ENCODE results near the gene PPP1R37.
"Not testable (repeated sequence)": the region's sequence is repeated elsewhere in the genome, so short reads cannot be mapped to it uniquely, and the experiment has no call there.

PPP1R37 gene

GRCh38 chr19:45117671-45118070 is 24.7 kb downstream of the PPP1R37 start:
- no peak overlapping the region for H4K8ac ChIP-seq (ENCODE audit: low read depth, low read length)
- peaks cover 13% of the 10 kb centered on the region for H3K79me2 ChIP-seq (ENCODE audit: control insufficient read depth, insufficient read depth, low read length, poor library complexity)
- no peak overlapping the region for H4K12ac ChIP-seq (ENCODE audit: low read depth, low read length)
- H2AK5ac ChIP-seq (ENCODE audit: low read length): no peak overlapping the region
- H2BK12ac ChIP-seq (ENCODE audit: low read length): no peak overlapping the region
- H3K36me3 ChIP-seq (ENCODE audit: control insufficient read depth in 1 of 2, insufficient read depth in 2 of 2, low read length in 2 of 2): no peaks in the 10 kb centered on the region
- no peak overlapping the region for H3K4me2 ChIP-seq (ENCODE audit: low read length)
- no peak overlapping the region for H3K23ac ChIP-seq (ENCODE audit: low read length)
- H3K27me3 ChIP-seq (ENCODE audit: insufficient read depth, low read length): no peaks in the 10 kb centered on the region
- no peaks in the 10 kb centered on the region for H3K79me1 ChIP-seq (ENCODE audit: low read length)
- no peak overlapping the region for H3K14ac ChIP-seq (ENCODE audit: low read length)
- peak overlapping the region; percentile 2 for H3K18ac ChIP-seq (ENCODE audit: low read length)
- H3K27ac ChIP-seq (ENCODE audit: low read depth, low read length): no peak overlapping the region
- no CpG with 5 or more reads among the region's 12 CpGs for WGBS (ENCODE audit: extremely low coverage, insufficient coverage, insufficient read length)
- no peak overlapping the region for H2BK120ac ChIP-seq (ENCODE audit: insufficient read depth, low read length, poor library complexity)
- H2AFZ ChIP-seq (ENCODE audit: insufficient read depth, low read length, poor library complexity): no peak overlapping the region
- no peak for DNase-seq
- no peak overlapping the region for H3K4ac ChIP-seq (ENCODE audit: low read depth, low read length)
- H3K9ac ChIP-seq (ENCODE audit: low read length): no peak overlapping the region
- peaks cover 19 to 34% of the 10 kb centered on the region in 2 experiments for H3K4me1 ChIP-seq (ENCODE audit: control insufficient read depth in 1 of 2, insufficient read depth in 2 of 2, low read length in 2 of 2)
- H3K9me3 ChIP-seq (ENCODE audit: insufficient read depth, low read depth, low read length): no peaks in the 10 kb centered on the region
- no peak overlapping the region for H3K4me3 ChIP-seq (ENCODE audit: low read depth, low read length)
- H4K91ac ChIP-seq (ENCODE audit: low read depth, low read length): no peak overlapping the region
- H2BK5ac ChIP-seq (ENCODE audit: low read depth, low read length, poor library complexity): no peak overlapping the region

DNA sequence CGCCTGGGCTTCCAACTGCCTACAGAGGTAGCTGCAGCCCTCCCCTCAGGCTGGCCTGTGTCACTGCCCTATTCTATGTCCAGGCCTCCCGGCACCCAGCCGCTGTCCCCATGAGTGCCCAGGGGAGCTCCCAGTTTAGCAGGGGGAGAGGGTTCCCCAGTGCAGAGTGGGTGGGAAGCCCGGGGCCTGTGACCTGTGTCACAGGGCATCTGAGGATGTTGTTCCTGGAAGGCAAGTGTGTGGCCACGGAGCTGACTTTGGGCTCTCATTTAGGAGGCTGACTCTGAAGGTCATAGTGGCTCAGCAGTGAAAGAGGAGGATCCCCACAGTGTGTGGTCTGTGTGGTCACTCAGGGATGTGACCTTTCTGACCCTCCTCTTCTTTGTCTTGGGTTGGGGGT is 25.1 kb downstream of the PPP1R37 start:
- H2AK5ac ChIP-seq (ENCODE audit: low read length): no peak overlapping the region
- no peak overlapping the region for H4K91ac ChIP-seq (ENCODE audit: low read depth, low read length)
- no peak overlapping the region for H3K4me3 ChIP-seq (ENCODE audit: low read depth, low read length)
- WGBS (ENCODE audit: extremely low coverage, insufficient coverage, insufficient read length): no CpG with 5 or more reads among the region's 5 CpGs
- no peak overlapping the region for H3K18ac ChIP-seq (ENCODE audit: low read length)
- H3K27me3 ChIP-seq (ENCODE audit: insufficient read depth, low read length): no peaks in the 10 kb centered on the region
- no peak overlapping the region for H4K8ac ChIP-seq (ENCODE audit: low read depth, low read length)
- H2BK12ac ChIP-seq (ENCODE audit: low read length): no peak overlapping the region
- H2BK5ac ChIP-seq (ENCODE audit: low read depth, low read length, poor library complexity): no peak overlapping the region
- H2AFZ ChIP-seq (ENCODE audit: insufficient read depth, low read length, poor library complexity): no peak overlapping the region
- peaks cover 23 to 38% of the 10 kb centered on the region in 2 experiments for H3K4me1 ChIP-seq (ENCODE audit: control insufficient read depth in 1 of 2, insufficient read depth in 2 of 2, low read length in 2 of 2)
- no peak overlapping the region for H3K9ac ChIP-seq (ENCODE audit: low read length)
- H3K36me3 ChIP-seq (ENCODE audit: control insufficient read depth in 1 of 2, insufficient read depth in 2 of 2, low read length in 2 of 2): no peaks in the 10 kb centered on the region
- DNase-seq: no peak
- no peak overlapping the region for H3K23ac ChIP-seq (ENCODE audit: low read length)
- H4K12ac ChIP-seq (ENCODE audit: low read depth, low read length): no peak overlapping the region
- H3K14ac ChIP-seq (ENCODE audit: low read length): no peak overlapping the region
- H3K4ac ChIP-seq (ENCODE audit: low read depth, low read length): no peak overlapping the region
- peaks cover 13% of the 10 kb centered on the region for H3K79me2 ChIP-seq (ENCODE audit: control insufficient read depth, insufficient read depth, low read length, poor library complexity)
- H3K9me3 ChIP-seq (ENCODE audit: insufficient read depth, low read depth, low read length): no peaks in the 10 kb centered on the region
- H2BK120ac ChIP-seq (ENCODE audit: insufficient read depth, low read length, poor library complexity): no peak overlapping the region
- no peak overlapping the region for H3K27ac ChIP-seq (ENCODE audit: low read depth, low read length)
- no peaks in the 10 kb centered on the region for H3K79me1 ChIP-seq (ENCODE audit: low read length)
- no peak overlapping the region for H3K4me2 ChIP-seq (ENCODE audit: low read length)

DNA sequence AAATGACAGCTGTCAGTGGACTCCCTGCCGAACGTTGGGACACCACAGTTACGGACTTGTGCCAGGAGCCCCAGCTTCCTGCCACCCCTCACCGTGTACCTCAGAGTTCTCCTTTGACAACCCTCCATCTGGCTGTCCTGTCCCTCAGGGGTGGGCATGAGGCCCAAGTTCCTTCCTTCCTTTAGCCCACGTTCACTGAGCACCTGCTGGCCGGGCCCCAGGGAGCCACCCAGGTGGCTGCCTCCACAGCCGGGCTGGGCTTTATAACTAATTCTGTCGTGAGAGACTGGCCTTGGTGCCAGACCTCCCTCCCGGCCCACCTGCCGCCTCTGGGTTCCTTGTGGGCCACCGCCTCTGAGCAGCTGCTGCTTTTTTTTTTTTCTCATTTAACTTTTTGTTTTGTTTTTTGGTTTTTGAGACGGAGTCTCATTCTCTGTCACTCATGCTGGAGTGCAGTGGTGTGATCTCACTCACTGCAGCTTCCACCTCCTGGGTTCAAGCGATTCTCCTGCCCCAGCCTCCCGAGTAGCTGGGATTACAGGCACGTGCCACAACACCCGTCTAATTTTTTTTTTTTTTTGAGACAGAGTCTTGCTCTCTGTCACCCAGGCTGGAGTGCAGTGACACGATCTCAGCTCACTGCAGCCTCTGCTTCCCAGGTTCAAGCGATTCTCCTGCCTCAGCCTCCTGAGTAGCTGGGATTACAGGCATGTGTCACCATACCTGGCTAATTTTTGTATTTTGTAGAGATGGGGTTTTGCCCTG is 25.8 kb downstream of the PPP1R37 start:
- not testable (repeated sequence) for H4K12ac ChIP-seq (ENCODE audit: low read depth, low read length); H2BK120ac ChIP-seq (ENCODE audit: insufficient read depth, low read length, poor library complexity); H3K27ac ChIP-seq (ENCODE audit: low read depth, low read length); H2BK12ac ChIP-seq (ENCODE audit: low read length); H3K18ac ChIP-seq (ENCODE audit: low read length); DNase-seq; H3K4me3 ChIP-seq (ENCODE audit: low read depth, low read length); H2AK5ac ChIP-seq (ENCODE audit: low read length); H3K14ac ChIP-seq (ENCODE audit: low read length); H2BK5ac ChIP-seq (ENCODE audit: low read depth, low read length, poor library complexity); H3K27me3 ChIP-seq (ENCODE audit: insufficient read depth, low read length); H3K9ac ChIP-seq (ENCODE audit: low read length); H3K4me2 ChIP-seq (ENCODE audit: low read length); H3K4ac ChIP-seq (ENCODE audit: low read depth, low read length); H4K8ac ChIP-seq (ENCODE audit: low read depth, low read length); H3K79me2 ChIP-seq (ENCODE audit: control insufficient read depth, insufficient read depth, low read length, poor library complexity); H3K9me3 ChIP-seq (ENCODE audit: insufficient read depth, low read depth, low read length); H3K79me1 ChIP-seq (ENCODE audit: low read length); H2AFZ ChIP-seq (ENCODE audit: insufficient read depth, low read length, poor library complexity); H4K91ac ChIP-seq (ENCODE audit: low read depth, low read length); H3K23ac ChIP-seq (ENCODE audit: low read length); H3K36me3 ChIP-seq (ENCODE audit: control insufficient read depth in 1 of 2, insufficient read depth in 2 of 2, low read length in 2 of 2)
- WGBS (ENCODE audit: extremely low coverage, insufficient coverage, insufficient read length): no CpG with 5 or more reads among the region's 18 CpGs
- peaks cover 28 to 39% of the 10 kb centered on the region in 2 experiments for H3K4me1 ChIP-seq (ENCODE audit: control insufficient read depth in 1 of 2, insufficient read depth in 2 of 2, low read length in 2 of 2)

DNA sequence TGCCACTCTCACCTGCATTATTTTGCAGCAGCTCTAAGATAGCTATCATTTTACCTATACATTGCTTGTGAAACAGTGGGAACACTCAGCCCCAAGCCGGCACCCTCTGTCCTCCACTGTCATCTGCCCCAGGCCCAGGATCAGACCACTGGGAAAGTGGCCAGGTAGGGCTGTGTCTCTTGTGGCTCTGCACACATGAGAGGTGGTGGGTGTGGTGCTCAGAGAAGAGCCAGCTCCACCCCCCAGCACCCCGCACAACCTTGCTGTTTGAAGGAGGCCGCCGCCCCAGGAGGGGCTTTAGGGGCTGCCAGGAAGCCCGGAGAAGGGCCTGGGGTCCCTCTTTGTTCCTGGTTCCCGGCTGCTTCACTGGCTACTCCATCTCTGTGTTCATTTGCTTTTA is 26.6 kb downstream of the PPP1R37 start:
- H2AFZ ChIP-seq (ENCODE audit: insufficient read depth, low read length, poor library complexity): no peak overlapping the region
- peaks cover 10% of the 10 kb centered on the region for H3K79me2 ChIP-seq (ENCODE audit: control insufficient read depth, insufficient read depth, low read length, poor library complexity)
- no peak overlapping the region for H3K9ac ChIP-seq (ENCODE audit: low read length)
- H2BK12ac ChIP-seq (ENCODE audit: low read length): no peak overlapping the region
- H4K91ac ChIP-seq (ENCODE audit: low read depth, low read length): no peak overlapping the region
- no peak overlapping the region for H3K18ac ChIP-seq (ENCODE audit: low read length)
- no peak overlapping the region for H3K27ac ChIP-seq (ENCODE audit: low read depth, low read length)
- no peak overlapping the region for H4K8ac ChIP-seq (ENCODE audit: low read depth, low read length)
- no peak overlapping the region for H2BK5ac ChIP-seq (ENCODE audit: low read depth, low read length, poor library complexity)
- H4K12ac ChIP-seq (ENCODE audit: low read depth, low read length): no peak overlapping the region
- H3K27me3 ChIP-seq (ENCODE audit: insufficient read depth, low read length): no peaks in the 10 kb centered on the region
- H3K4me1 ChIP-seq (ENCODE audit: control insufficient read depth in 1 of 2, insufficient read depth in 2 of 2, low read length in 2 of 2): peaks cover 32 to 43% of the 10 kb centered on the region in 2 experiments
- no peak overlapping the region for H3K14ac ChIP-seq (ENCODE audit: low read length)
- no CpG with 5 or more reads among the region's 6 CpGs for WGBS (ENCODE audit: extremely low coverage, insufficient coverage, insufficient read length)
- H3K4me2 ChIP-seq (ENCODE audit: low read length): no peak overlapping the region
- no peak overlapping the region for H3K4me3 ChIP-seq (ENCODE audit: low read depth, low read length)
- DNase-seq: no peak
- no peak overlapping the region for H3K23ac ChIP-seq (ENCODE audit: low read length)
- H3K36me3 ChIP-seq (ENCODE audit: control insufficient read depth in 1 of 2, insufficient read depth in 2 of 2, low read length in 2 of 2): no peaks in the 10 kb centered on the region
- no peak overlapping the region for H2AK5ac ChIP-seq (ENCODE audit: low read length)
- no peak overlapping the region for H3K4ac ChIP-seq (ENCODE audit: low read depth, low read length)
- no peaks in the 10 kb centered on the region for H3K79me1 ChIP-seq (ENCODE audit: low read length)
- no peak overlapping the region for H2BK120ac ChIP-seq (ENCODE audit: insufficient read depth, low read length, poor library complexity)
- H3K9me3 ChIP-seq (ENCODE audit: insufficient read depth, low read depth, low read length): no peaks in the 10 kb centered on the region

Data from trophoblast cell (in vitro differentiated cells and primary cell).